Ectodermal cell (in vitro differentiated cells): ENCODE results near the gene LRMDA.

Source experiments
- H3K27ac ChIP-seq: 2 replicates; pipeline ENCODE4 v1.7.0; 2013; ENCODE audit warnings: mild to moderate bottlenecking, low read depth, low read length; ENCODE audit not compliant: insufficient read depth, poor library complexity, severe bottlenecking
- H3K27me3 ChIP-seq: 2 replicates; pipeline ENCODE4 v1.7.0; 2013; ENCODE audit warnings: mild to moderate bottlenecking, low read length; ENCODE audit not compliant: insufficient read depth, control insufficient read depth, poor library complexity, severe bottlenecking
- H3K36me3 ChIP-seq: one replicate; pipeline ENCODE4 v1.7.0; 2013; ENCODE audit warnings: low read length; ENCODE audit not compliant: control insufficient read depth, insufficient read depth
- H3K4me1 ChIP-seq: one replicate; pipeline ENCODE4 v1.7.0; 2013; ENCODE audit warnings: low read length; ENCODE audit not compliant: control insufficient read depth, insufficient read depth
- H3K4me3 ChIP-seq: 2 replicates; pipeline ENCODE4 v1.7.0; 2013; ENCODE audit warnings: low read depth, low read length, control low read depth; ENCODE audit not compliant: insufficient read depth
- H3K9me3 ChIP-seq: 2 replicates; pipeline ENCODE4 v1.7.0; 2013; ENCODE audit warnings: mild to moderate bottlenecking, low read length, moderate library complexity; ENCODE audit not compliant: control insufficient read depth
- WGBS, 2 experiments: methylation state at CpG; one replicate each; pipeline ENCODE4 v1.1.7; 2013; ENCODE audit warnings: missing lambda C conversion rate in 2 of 2; 5-methylcytosine and 5-hydroxymethylcytosine counted together

The LRMDA gene

GRCh38 chr10:75999001-75999400, 567.6 kb downstream of the LRMDA start:
- H3K9me3 ChIP-seq, result no peaks in the 10 kb centered on the region
- H3K4me3 ChIP-seq, result no peak overlapping the region
- WGBS, 2 experiments, result 93 to 97% methylated on average over 2 of the region's 2 CpGs
- no peaks in the 10 kb centered on the region for H3K27me3 ChIP-seq
- no peak overlapping the region for H3K27ac ChIP-seq
- H3K36me3 ChIP-seq, result no peaks in the 10 kb centered on the region
- H3K4me1 ChIP-seq, result no peaks in the 10 kb centered on the region

GRCh38 chr10:75999515-76000209, 568.2 kb downstream of the LRMDA start:
- no peak overlapping the region for H3K27ac ChIP-seq

GRCh38 chr10:76000550-76000949, 569.1 kb downstream of the LRMDA start:
- WGBS, 2 experiments, result 93 to 97% methylated on average over 5 of the region's 5 CpGs
- Histone ChIP-seq H3K36me3 (no peaks in the 10 kb centered on the region), H3K4me3 (no peak overlapping the region), H3K27ac (no peak overlapping the region), H3K4me1 (no peaks in the 10 kb centered on the region), H3K27me3 (no peaks in the 10 kb centered on the region), H3K9me3 (no peaks in the 10 kb centered on the region)

More at GRCh38 chr10:75999515-76000209, 568.2 kb downstream of the LRMDA start:
- no peaks in the 10 kb centered on the region for H3K36me3 ChIP-seq
- no peaks in the 10 kb centered on the region for H3K27me3 ChIP-seq
- 93 to 96% methylated on average over 5 to 7 of the region's 7 CpGs for WGBS, 2 experiments
- H3K9me3 ChIP-seq, result no peaks in the 10 kb centered on the region
- H3K4me1 ChIP-seq, result no peaks in the 10 kb centered on the region
- no peak overlapping the region for H3K4me3 ChIP-seq

- 95 to 97% methylated on average over 3 of the region's 4 CpGs for WGBS, 2 experiments
- Histone ChIP-seq H3K36me3 (no peaks in the 10 kb centered on the region), H3K4me3 (no peak overlapping the region), H3K9me3 (no peaks in the 10 kb centered on the region), H3K27me3 (no peaks in the 10 kb centered on the region), H3K4me1 (no peaks in the 10 kb centered on the region), H3K27ac (no peak overlapping the region)
Measured at GRCh38 chr10:76001019-76001418, 569.6 kb downstream of the LRMDA start.

- Histone ChIP-seq H3K4me1 (peaks cover 4% of the 10 kb centered on the region), H3K27ac (no peak overlapping the region), H3K36me3 (no peaks in the 10 kb centered on the region), H3K9me3 (no peaks in the 10 kb centered on the region), H3K27me3 (no peaks in the 10 kb centered on the region), H3K4me3 (no peak overlapping the region)
- WGBS, 2 experiments, result 92 to 100% methylated on average over 1 of the region's 1 CpG
Measured at GRCh38 chr10:76001461-76001860, 570.0 kb downstream of the LRMDA start.

- Histone ChIP-seq H3K27ac (no peak overlapping the region), H3K9me3 (no peaks in the 10 kb centered on the region), H3K36me3 (no peaks in the 10 kb centered on the region), H3K4me3 (no peak overlapping the region), H3K4me1 (peaks cover 11% of the 10 kb centered on the region), H3K27me3 (no peaks in the 10 kb centered on the region)
- 33 to 77% methylated on average over 1 to 2 of the region's 2 CpGs for WGBS, 2 experiments
Measured at GRCh38 chr10:76002262-76002854, 570.9 kb downstream of the LRMDA start.

- no peaks in the 10 kb centered on the region for H3K27me3 ChIP-seq
- 91% methylated on average over 14 of the region's 14 CpGs for WGBS, 2 experiments
- H3K9me3 ChIP-seq, result no peaks in the 10 kb centered on the region
- peaks cover 46% of the 10 kb centered on the region for H3K4me1 ChIP-seq
- H3K27ac ChIP-seq, result no peak overlapping the region
- no peaks in the 10 kb centered on the region for H3K36me3 ChIP-seq
- no peak overlapping the region for H3K4me3 ChIP-seq
Measured at GRCh38 chr10:76007667-76008181, 576.3 kb downstream of the LRMDA start.

- Histone ChIP-seq H3K9me3 (no peaks in the 10 kb centered on the region), H3K4me3 (no peak overlapping the region), H3K36me3 (no peaks in the 10 kb centered on the region), H3K27ac (no peak overlapping the region), H3K4me1 (peaks cover 51% of the 10 kb centered on the region), H3K27me3 (no peaks in the 10 kb centered on the region)
- WGBS, 2 experiments, result 63 to 74% methylated on average over 11 of the region's 11 CpGs
Measured at GRCh38 chr10:76009531-76009930, 578.1 kb downstream of the LRMDA start.

- H3K9me3 ChIP-seq, result no peaks in the 10 kb centered on the region
- H3K36me3 ChIP-seq, result no peaks in the 10 kb centered on the region
- H3K27me3 ChIP-seq, result no peaks in the 10 kb centered on the region
- whole genome bisulfite sequencing, 2 experiments, result 53 to 55% methylated on average over 3 of the region's 3 CpGs
- H3K4me3 ChIP-seq, result no peak overlapping the region
- peaks cover 51% of the 10 kb centered on the region for H3K4me1 ChIP-seq
- H3K27ac ChIP-seq, result no peak overlapping the region
Measured at GRCh38 chr10:76010703-76011102, 579.3 kb downstream of the LRMDA start.

- no peaks in the 10 kb centered on the region for H3K9me3 ChIP-seq
- peaks cover 35% of the 10 kb centered on the region for H3K4me1 ChIP-seq
- H3K36me3 ChIP-seq, result no peaks in the 10 kb centered on the region
- 50 to 64% methylated on average over 7 of the region's 7 CpGs for WGBS, 2 experiments
- H3K4me3 ChIP-seq, result no peak overlapping the region
- H3K27me3 ChIP-seq, result no peaks in the 10 kb centered on the region
- H3K27ac ChIP-seq, result peak overlapping the region; percentile 38
Measured at GRCh38 chr10:76012716-76013327, 581.4 kb downstream of the LRMDA start.
